Keratinocyte (primary cell): ENCODE measurements around the gene STAMBPL1. TPM values are rescaled to one million over a fixed set of nuclear protein-coding genes. Genes with fewer than 3 reads are reported as not detected.
A peak's percentile ranks its signal among the peaks of the same experiment; 100 is the strongest.

Source experiments
- DNase-seq: peaks from one replicate; pipeline ENCODE4 v3.0.0-alpha.2; 2011; ENCODE audit warnings: low read depth, missing footprints, low spot score
- FAIRE-seq: peaks from 2 replicates; lab custom pipeline; 2011; peaks lifted over from hg19 to GRCh38; lab: Jason Lieb, UNC
- H2AFZ ChIP-seq: 2 replicates; pipeline ENCODE4 v1.6.0; 2012; ENCODE audit warnings: low read length, control low read depth, inconsistent platforms; ENCODE audit not compliant: control insufficient read depth
- H3K27ac ChIP-seq: 2 replicates; pipeline ENCODE4 v1.5.1; 2011; ENCODE audit warnings: low read length; ENCODE audit not compliant: control insufficient read depth, insufficient read depth
- H3K27me3 ChIP-seq: 3 replicates; pipeline ENCODE4 v1.6.0; 2011; ENCODE audit warnings: low read length; ENCODE audit not compliant: control insufficient read depth, insufficient read depth; ENCODE audit errors: extremely low read depth
- H3K36me3 ChIP-seq, 2 experiments: 2 replicates in 1 of 2; 3 replicates in 1 of 2; pipeline ENCODE4 v1.5.1; 2011; ENCODE audit warnings: low read length in 2 of 2, mild to moderate bottlenecking in 1 of 2; ENCODE audit not compliant: control insufficient read depth in 2 of 2, insufficient read depth in 2 of 2; ENCODE audit errors: extremely low read depth in 1 of 2
- H3K4me1 ChIP-seq: 3 replicates; pipeline ENCODE4 v1.5.1; 2011; ENCODE audit warnings: low read length; ENCODE audit not compliant: control insufficient read depth, insufficient read depth; ENCODE audit errors: extremely low read depth
- H3K4me2 ChIP-seq: 3 replicates; pipeline ENCODE4 v1.6.0; 2011; ENCODE audit warnings: low read depth, low read length; ENCODE audit not compliant: control insufficient read depth, insufficient read depth; ENCODE audit errors: extremely low read depth
- H3K4me3 ChIP-seq, 3 experiments: fragments of 200-600 bp in 1 of 3; sonication (generic) in 1 of 3; 2 replicates in 2 of 3; 3 replicates in 1 of 3; pipeline ENCODE4 v1.5.1; 2011 to 2016; ENCODE audit warnings: low read length in 3 of 3, mild to moderate bottlenecking in 3 of 3, control low read depth in 2 of 3, inconsistent platforms in 1 of 3, low read depth in 1 of 3, mixed read lengths in 1 of 3, mixed run types in 1 of 3, moderate library complexity in 1 of 3; ENCODE audit not compliant: control insufficient read depth in 2 of 3, insufficient read depth in 2 of 3; ENCODE audit errors: extremely low read depth in 1 of 3
- H3K79me2 ChIP-seq: 2 replicates; pipeline ENCODE4 v1.6.0; 2012; ENCODE audit warnings: low read length; ENCODE audit not compliant: control insufficient read depth, insufficient read depth
- H3K9ac ChIP-seq: 3 replicates; pipeline ENCODE4 v1.6.0; 2011; ENCODE audit warnings: low read length; ENCODE audit not compliant: control insufficient read depth, insufficient read depth; ENCODE audit errors: extremely low read depth
- H3K9me1 ChIP-seq: 3 replicates; pipeline ENCODE4 v1.6.0; 2011; ENCODE audit warnings: low read length; ENCODE audit not compliant: control insufficient read depth, insufficient read depth; ENCODE audit errors: extremely low read depth
- H3K9me3 ChIP-seq: 2 replicates; pipeline ENCODE4 v1.5.1; 2012; ENCODE audit warnings: low read depth, low read length; ENCODE audit not compliant: control insufficient read depth
- H4K20me1 ChIP-seq: 3 replicates; pipeline ENCODE4 v1.6.0; 2011; ENCODE audit warnings: low read length; ENCODE audit not compliant: control insufficient read depth, insufficient read depth; ENCODE audit errors: extremely low read depth
- EZH2 ChIP-seq: IDR thresholded peaks from one replicate; pipeline ENCODE4 v1.6.1; 2012; ENCODE audit warnings: inconsistent platforms, mild to moderate bottlenecking, low read length, moderate library complexity
- dilution Hi-C: fragments of 300-500 bp; cut with MboI; formaldehyde crosslinking; loops from one replicate; pipeline ENCODE4 v1.7.0; 2020; ENCODE audit warnings: low sequenced_read_pairs; ENCODE audit not compliant: extremely low pct_ligation_motif_present
- polyA plus RNA-seq, 5 experiments: library from polyadenylated mRNA; depleted of rRNA in 3 of 5; stranded (reverse) in 3 of 5; stranded (forward) in 1 of 5; unstranded in 1 of 5; fragments of >200 nt; gene quantifications; 1 replicate in 1 of 5; 2 replicates in 3 of 5; 3 replicates in 1 of 5; pipeline versions ENCODE4 v1.2.1 to v1.2.3, GENCODE V29; 2011 to 2012; ENCODE audit warnings: missing spikeins in 2 of 5, low read depth in 1 of 5, low replicate concordance in 1 of 5
- TF ChIP-seq, protein P1 (sequence below), 3 experiments: IDR thresholded peaks in 1 of 3; conservative IDR thresholded peaks in 1 of 3; optimal IDR thresholded peaks in 1 of 3; 2 replicates in 2 of 3; 3 replicates in 1 of 3; pipeline versions ENCODE3 to v1.5.1; 2011; ENCODE audit warnings: low read length in 3 of 3, mild to moderate bottlenecking in 3 of 3, moderate library complexity in 2 of 3, control low read depth in 1 of 3, inconsistent platforms in 1 of 3; ENCODE audit not compliant: insufficient read depth in 2 of 3; ENCODE audit errors: extremely low read depth in 1 of 3

Gene STAMBPL1
- polyA plus RNA-seq, 1 donor (not counting 4 experiments of a cell fraction or from before 2014, with no cell fraction given), result 9.0 TPM

DNA sequence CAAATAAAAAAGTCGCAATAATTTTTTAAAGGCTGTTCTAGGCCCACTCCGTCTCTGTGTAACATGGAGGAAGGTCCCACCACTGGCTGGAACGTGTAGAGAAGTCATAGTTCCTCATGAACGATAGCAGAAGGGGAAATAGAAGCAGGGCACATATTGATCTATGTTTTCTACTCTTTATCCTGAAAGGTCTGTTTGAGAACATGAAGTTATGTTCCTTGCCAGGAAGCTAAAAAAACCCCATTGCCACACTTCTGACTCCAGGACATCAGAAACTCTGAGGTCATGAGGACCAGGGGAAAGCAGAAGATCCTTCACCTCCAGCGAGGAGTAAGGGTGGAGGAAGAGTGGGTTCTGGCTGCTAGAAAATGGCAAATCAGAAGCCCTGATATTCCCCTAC is 39.2 kb upstream of the STAMBPL1 start:
- H2AFZ ChIP-seq, result no peak overlapping the region
- no peaks in the 10 kb centered on the region for H3K9me3 ChIP-seq
- H3K36me3 ChIP-seq, result no peaks in the 10 kb centered on the region
- TF ChIP-seq, protein P1, sequence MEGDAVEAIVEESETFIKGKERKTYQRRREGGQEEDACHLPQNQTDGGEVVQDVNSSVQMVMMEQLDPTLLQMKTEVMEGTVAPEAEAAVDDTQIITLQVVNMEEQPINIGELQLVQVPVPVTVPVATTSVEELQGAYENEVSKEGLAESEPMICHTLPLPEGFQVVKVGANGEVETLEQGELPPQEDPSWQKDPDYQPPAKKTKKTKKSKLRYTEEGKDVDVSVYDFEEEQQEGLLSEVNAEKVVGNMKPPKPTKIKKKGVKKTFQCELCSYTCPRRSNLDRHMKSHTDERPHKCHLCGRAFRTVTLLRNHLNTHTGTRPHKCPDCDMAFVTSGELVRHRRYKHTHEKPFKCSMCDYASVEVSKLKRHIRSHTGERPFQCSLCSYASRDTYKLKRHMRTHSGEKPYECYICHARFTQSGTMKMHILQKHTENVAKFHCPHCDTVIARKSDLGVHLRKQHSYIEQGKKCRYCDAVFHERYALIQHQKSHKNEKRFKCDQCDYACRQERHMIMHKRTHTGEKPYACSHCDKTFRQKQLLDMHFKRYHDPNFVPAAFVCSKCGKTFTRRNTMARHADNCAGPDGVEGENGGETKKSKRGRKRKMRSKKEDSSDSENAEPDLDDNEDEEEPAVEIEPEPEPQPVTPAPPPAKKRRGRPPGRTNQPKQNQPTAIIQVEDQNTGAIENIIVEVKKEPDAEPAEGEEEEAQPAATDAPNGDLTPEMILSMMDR (optimal IDR thresholded peaks at IDR 0.05 in 1 of 3, IDR thresholded peaks at IDR 0.05 in 1 of 3, conservative IDR thresholded peaks at IDR 0.05 in 1 of 3; ENCODE audit: extremely low read depth in 1 of 3, insufficient read depth in 2 of 3, low read length in 3 of 3), result no peak
- no peak for TF ChIP-seq EZH2
- no peaks in the 10 kb centered on the region for H4K20me1 ChIP-seq
- no peak overlapping the region for H3K9ac ChIP-seq
- no peaks in the 10 kb centered on the region for H3K79me2 ChIP-seq
- H3K4me1 ChIP-seq, result peaks cover 13% of the 10 kb centered on the region
- no peaks in the 10 kb centered on the region for H3K27me3 ChIP-seq
- dilution Hi-C loops, result no loop called here
- FAIRE-seq (no peak), DNase-seq (no peak)
- H3K4me2 ChIP-seq, result no peak overlapping the region
- no peak overlapping the region for H3K4me3 ChIP-seq
- no peaks in the 10 kb centered on the region for H3K9me1 ChIP-seq
- H3K27ac ChIP-seq, result no peak overlapping the region

DNA sequence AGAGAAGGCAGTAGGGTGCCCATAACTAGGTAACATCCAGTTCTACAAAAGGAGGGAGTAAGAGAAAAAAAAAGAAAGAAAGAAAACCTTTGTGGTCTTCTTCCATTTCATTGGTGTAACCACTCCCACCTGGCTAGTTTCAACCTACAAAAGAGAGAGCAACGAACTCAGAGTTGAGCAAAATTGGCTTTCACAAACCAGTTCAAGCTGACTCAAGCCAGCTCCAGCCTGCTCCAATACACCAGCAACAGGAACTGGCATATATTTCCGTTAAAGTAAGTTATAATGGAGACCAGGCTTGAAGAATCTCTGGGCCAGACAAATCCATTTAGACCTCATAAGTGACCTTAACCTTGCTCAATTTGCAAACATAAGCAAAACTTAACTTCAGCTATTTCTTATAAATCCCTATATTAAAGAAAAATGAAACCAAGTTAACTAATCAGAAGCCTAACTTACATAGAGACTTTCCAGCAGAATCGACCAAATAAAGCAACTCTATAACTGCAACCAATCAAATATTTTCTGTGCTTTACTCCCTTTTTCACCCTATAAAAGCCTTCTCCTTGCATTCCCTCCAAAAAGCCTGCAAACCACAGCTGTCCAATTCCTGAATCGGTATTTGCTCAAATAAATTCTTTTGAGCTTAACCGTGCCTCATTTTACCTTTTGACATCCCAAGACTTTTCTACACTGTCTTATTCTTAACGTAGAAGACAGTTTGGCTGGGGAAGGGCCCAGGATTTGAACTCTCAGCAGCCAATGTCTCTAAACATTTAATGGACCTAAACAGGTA is 38.5 kb upstream of the STAMBPL1 start:
- Histone ChIP-seq H3K9me1 (no peaks in the 10 kb centered on the region), H3K4me2 (no peak overlapping the region), H3K9me3 (no peaks in the 10 kb centered on the region), H2AFZ (peak overlapping the region; percentile 34), H3K27me3 (no peaks in the 10 kb centered on the region), H4K20me1 (no peaks in the 10 kb centered on the region), H3K4me3 (no peak overlapping the region), H3K27ac (no peak overlapping the region), H3K9ac (no peak overlapping the region), H3K36me3 (no peaks in the 10 kb centered on the region), H3K4me1 (peaks cover 13% of the 10 kb centered on the region), H3K79me2 (no peaks in the 10 kb centered on the region)
- FAIRE-seq (no peak), DNase-seq (no peak)
- dilution Hi-C loops, result no loop called here
- no peak for TF ChIP-seq EZH2
- TF ChIP-seq, protein P1 (optimal IDR thresholded peaks at IDR 0.05 in 1 of 3, IDR thresholded peaks at IDR 0.05 in 1 of 3, conservative IDR thresholded peaks at IDR 0.05 in 1 of 3; ENCODE audit: extremely low read depth in 1 of 3, insufficient read depth in 2 of 3, low read length in 3 of 3), result no peak
